ENCODE measurements around the gene FAM227B.

GRCh38 chr15:49308686-49309085 is 311.9 kb downstream of the FAM227B start:
- TF ChIP-seq CTCF (conservative IDR thresholded peaks at IDR 0.05 in 1 of 2, IDR thresholded peaks at IDR 0.05 in 1 of 2; ENCODE audit: low read depth in 1 of 2, low read length in 2 of 2), result no peak
- TF ChIP-seq EZH2 (IDR thresholded peaks at IDR 0.05; ENCODE audit: low read length, missing control alignments), result no peak
